Lower lobe of right lung (tissue), 2 donors: ENCODE data around the gene NOTO. TPM values are rescaled to one million over a fixed set of nuclear protein-coding genes. Genes with fewer than 3 reads are reported as not detected.

Experiments used
- ATAC-seq, 2 donors: fragments of 200-7000 bp; cut with Tn5 transposase; one replicate each; pipeline ENCODE4 v1.9.1; 2020 to 2022; ENCODE audit warnings: mild to moderate bottlenecking in 2 of 2, moderate library complexity in 2 of 2
- DNase-seq: peaks from one replicate; pipeline ENCODE4 v3.0.0-alpha.2; 2020
- H3K27ac ChIP-seq: fragments of 200-600 bp; one replicate; pipeline ENCODE4 v1.8.0; 2022
- H3K27me3 ChIP-seq: fragments of 200-600 bp; one replicate; pipeline ENCODE4 v1.8.0; 2022; ENCODE audit warnings: low read depth
- H3K36me3 ChIP-seq: fragments of 200-600 bp; one replicate; pipeline ENCODE4 v1.8.0; 2022; ENCODE audit warnings: mild to moderate bottlenecking
- H3K4me1 ChIP-seq: fragments of 200-600 bp; one replicate; pipeline ENCODE4 v1.8.0; 2022
- H3K4me3 ChIP-seq: fragments of 200-600 bp; one replicate; pipeline ENCODE4 v1.8.0; 2022; ENCODE audit warnings: mild to moderate bottlenecking
- H3K9me3 ChIP-seq: fragments of 200-600 bp; one replicate; pipeline ENCODE4 v1.8.0; 2022
- intact Hi-C: fragments of 100-400 bp; cut with DNase I; formaldehyde crosslinking; loops from one replicate; pipeline ENCODE4 v1.11.0; 2022
- total RNA-seq: library from RNA; stranded (reverse); fragmentation: NEBNext Ultra II Directional; extraction: Animal tissue kit (Norgen Biotek cat#: 25700); gene quantifications from one replicate; pipeline ENCODE4 v1.2.1, GENCODE V29; 2021
- TF ChIP-seq, protein P1 (sequence below): fragments of 200-600 bp; IDR thresholded peaks from one replicate; pipeline ENCODE4 v1.8.0; 2022; ENCODE audit warnings: antibody characterized with exemption, mild to moderate bottlenecking
- donor health status: DM: no; HTN: yes; CAD: no; lungs with severe emphysema.

Gene NOTO
- total RNA-seq, 1 donor from 2014 or later = not detected

GRCh38 chr2:73243884-73244570 lies 41.7 kb downstream of the NOTO start:
- Histone ChIP-seq H3K36me3 (peaks cover 95% of the 10 kb centered on the region), H3K9me3 (no peaks in the 10 kb centered on the region), H3K4me1 (peaks cover 19% of the 10 kb centered on the region), H3K27me3 (no peaks in the 10 kb centered on the region), H3K4me3 (no peak overlapping the region), H3K27ac (no peak overlapping the region)
- TF ChIP-seq, protein P1, sequence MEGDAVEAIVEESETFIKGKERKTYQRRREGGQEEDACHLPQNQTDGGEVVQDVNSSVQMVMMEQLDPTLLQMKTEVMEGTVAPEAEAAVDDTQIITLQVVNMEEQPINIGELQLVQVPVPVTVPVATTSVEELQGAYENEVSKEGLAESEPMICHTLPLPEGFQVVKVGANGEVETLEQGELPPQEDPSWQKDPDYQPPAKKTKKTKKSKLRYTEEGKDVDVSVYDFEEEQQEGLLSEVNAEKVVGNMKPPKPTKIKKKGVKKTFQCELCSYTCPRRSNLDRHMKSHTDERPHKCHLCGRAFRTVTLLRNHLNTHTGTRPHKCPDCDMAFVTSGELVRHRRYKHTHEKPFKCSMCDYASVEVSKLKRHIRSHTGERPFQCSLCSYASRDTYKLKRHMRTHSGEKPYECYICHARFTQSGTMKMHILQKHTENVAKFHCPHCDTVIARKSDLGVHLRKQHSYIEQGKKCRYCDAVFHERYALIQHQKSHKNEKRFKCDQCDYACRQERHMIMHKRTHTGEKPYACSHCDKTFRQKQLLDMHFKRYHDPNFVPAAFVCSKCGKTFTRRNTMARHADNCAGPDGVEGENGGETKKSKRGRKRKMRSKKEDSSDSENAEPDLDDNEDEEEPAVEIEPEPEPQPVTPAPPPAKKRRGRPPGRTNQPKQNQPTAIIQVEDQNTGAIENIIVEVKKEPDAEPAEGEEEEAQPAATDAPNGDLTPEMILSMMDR = no peak
- DNase-seq (no peak), ATAC-seq (peak; percentile 82 to 92)
- intact Hi-C loops = no loop called here

DNA sequence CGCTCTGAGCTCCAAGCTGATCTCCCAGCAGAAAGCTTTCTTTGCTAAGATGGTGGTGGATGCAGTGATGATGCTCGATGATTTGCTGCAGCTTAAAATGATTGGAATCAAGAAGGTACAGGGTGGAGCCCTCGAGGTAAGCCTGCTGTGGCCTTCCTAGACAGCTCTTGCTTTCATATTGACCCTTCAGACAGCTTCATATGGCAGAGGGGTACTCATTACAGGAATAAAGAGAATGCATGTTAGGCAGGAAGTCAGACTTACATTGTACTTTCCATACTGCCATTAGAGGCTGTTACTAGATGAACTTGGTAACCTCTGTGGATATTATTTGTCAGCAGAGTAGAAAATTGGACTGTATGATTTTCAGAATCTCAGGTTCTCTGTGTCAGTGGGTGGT lies 42.2 kb downstream of the NOTO start:
- intact Hi-C loops = no loop called here
- peaks cover 97% of the 10 kb centered on the region for H3K36me3 ChIP-seq
- H3K9me3 ChIP-seq = no peaks in the 10 kb centered on the region
- H3K4me1 ChIP-seq = peaks cover 13% of the 10 kb centered on the region
- no peak overlapping the region for H3K4me3 ChIP-seq
- ATAC-seq = no peak
- DNase-seq = no peak
- H3K27me3 ChIP-seq = no peaks in the 10 kb centered on the region
- no peak overlapping the region for H3K27ac ChIP-seq
- TF ChIP-seq, protein P1 = no peak

- Histone ChIP-seq H3K9me3 (no peaks in the 10 kb centered on the region), H3K27ac (no peak overlapping the region), H3K4me3 (no peak overlapping the region), H3K27me3 (no peaks in the 10 kb centered on the region), H3K4me1 (peaks cover 7% of the 10 kb centered on the region), H3K36me3 (peaks cover 99% of the 10 kb centered on the region)
- DNase-seq (no peak), ATAC-seq (no peak)
- TF ChIP-seq, protein P1 = no peak
- intact Hi-C loops = no loop called here
Observed at GRCh38 chr2:73246850-73247249, 44.5 kb downstream of the NOTO start.

DNA sequence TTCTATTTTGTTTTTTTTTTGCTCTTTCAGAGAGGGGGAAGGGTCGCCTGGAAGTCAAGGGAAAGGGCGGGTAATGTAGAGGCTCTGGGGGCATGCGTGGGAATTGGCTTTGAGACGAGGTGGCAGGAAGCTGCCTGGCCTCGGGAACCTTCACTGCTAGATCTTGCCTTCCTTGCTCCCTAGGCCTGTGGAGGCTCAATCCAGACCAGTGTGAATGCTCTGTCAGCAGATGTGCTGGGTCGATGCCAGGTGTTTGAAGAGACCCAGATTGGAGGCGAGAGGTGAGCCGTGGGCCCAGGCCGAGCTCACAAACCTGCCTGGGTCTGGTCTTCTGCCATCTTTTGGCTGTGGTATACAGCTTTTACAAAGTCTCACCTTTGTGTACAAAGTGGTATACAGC lies 47.3 kb downstream of the NOTO start:
- ATAC-seq (no peak), DNase-seq (no peak)
- Histone ChIP-seq H3K27ac (no peak overlapping the region), H3K4me1 (no peaks in the 10 kb centered on the region), H3K9me3 (no peaks in the 10 kb centered on the region), H3K27me3 (no peaks in the 10 kb centered on the region), H3K4me3 (no peak overlapping the region), H3K36me3 (peaks cover 100% of the 10 kb centered on the region)
- TF ChIP-seq, protein P1 = no peak
- intact Hi-C loops = no loop called here

GRCh38 chr2:73250872-73251846 lies 48.8 kb downstream of the NOTO start:
- no peak for ATAC-seq
- intact Hi-C loops = no loop called here
- H3K36me3 ChIP-seq = peaks cover 88% of the 10 kb centered on the region

More at GRCh38 chr2:73250872-73251846, 48.8 kb downstream of the NOTO start:
- H3K27ac ChIP-seq = no peak overlapping the region
- H3K27me3 ChIP-seq = no peaks in the 10 kb centered on the region
- no peak overlapping the region for H3K4me3 ChIP-seq
- no peaks in the 10 kb centered on the region for H3K4me1 ChIP-seq
- H3K9me3 ChIP-seq = no peaks in the 10 kb centered on the region
- no peak for DNase-seq
- TF ChIP-seq, protein P1 = no peak
